Mesenteric fat pad (tissue), 1 donor: Measurements from ENCODE around the gene PHF24. TPM values are rescaled to one million over a fixed set of nuclear protein-coding genes. Genes with fewer than 3 reads are reported as not detected.
"Not testable (repeated sequence)": the region's sequence is repeated elsewhere in the genome, so short reads cannot be mapped to it uniquely, and the experiment has no call there.

Experiments used
- DNase-seq: peaks from one replicate; pipeline ENCODE4 v3.0.0-alpha.2; 2020; ENCODE audit warnings: low spot score
- total RNA-seq: library from RNA; stranded (reverse); fragmentation: NEBNext Ultra II Directional; extraction: Animal tissue kit (Norgen Biotek cat#: 25700); gene quantifications from one replicate; pipeline ENCODE4 v1.2.1, GENCODE V29; 2021
- donor health status: DM: yes; HTN: yes; CAD: no.

The PHF24 gene
- total RNA-seq, 1 donor from 2014 or later: 0.39 TPM

GRCh38 chr9:34996181-34996904, 38.3 kb downstream of the PHF24 start:
- DNase-seq: peak; percentile 72

GRCh38 chr9:34996905-34997279, 38.8 kb downstream of the PHF24 start:
- peak; percentile 39 for DNase-seq

- DNase-seq: peak; percentile 41
Observed at GRCh38 chr9:34997379-34997781, 39.3 kb downstream of the PHF24 start.

- no peak for DNase-seq
Observed at GRCh38 chr9:34998266-34998665, 40.2 kb downstream of the PHF24 start.

GRCh38 chr9:34999576-34999975, 41.5 kb downstream of the PHF24 start:
- DNase-seq: peak; percentile 45

GRCh38 chr9:35000535-35001284, 42.6 kb downstream of the PHF24 start:
- DNase-seq: peak; percentile 0

- DNase-seq: peak; percentile 14
Observed at GRCh38 chr9:35001285-35001677, 43.2 kb downstream of the PHF24 start.

GRCh38 chr9:35001803-35002502, 43.9 kb downstream of the PHF24 start:
- peak; percentile 3 for DNase-seq

GRCh38 chr9:35002623-35003022, 44.5 kb downstream of the PHF24 start:
- DNase-seq: peak; percentile 4

- DNase-seq: peak; percentile 20
Observed at GRCh38 chr9:35004299-35004698, 46.2 kb downstream of the PHF24 start.

- DNase-seq: no peak
Observed at GRCh38 chr9:35010351-35010958, 52.4 kb downstream of the PHF24 start.

GRCh38 chr9:35014517-35014916, 56.4 kb downstream of the PHF24 start:
- DNase-seq: no peak

GRCh38 chr9:35023443-35023842, 65.4 kb downstream of the PHF24 start:
- not testable (repeated sequence) for DNase-seq

- no peak for DNase-seq
Observed at GRCh38 chr9:35026671-35027070, 68.6 kb downstream of the PHF24 start.

- DNase-seq: no peak
Observed at GRCh38 chr9:35027374-35027773, 69.3 kb downstream of the PHF24 start.

GRCh38 chr9:35027860-35028259, 69.8 kb downstream of the PHF24 start:
- no peak for DNase-seq

- no peak for DNase-seq
Observed at GRCh38 chr9:35028341-35028740, 70.3 kb downstream of the PHF24 start.

- DNase-seq: no peak
Observed at GRCh38 chr9:35029241-35029640, 71.2 kb downstream of the PHF24 start.

- DNase-seq: no peak
Observed at GRCh38 chr9:35029852-35030251, 71.8 kb downstream of the PHF24 start.
